Testis (tissue), 2 donors: ENCODE measurements around the gene PSMD8.

Experiments used
- CTCF ChIP-seq, 3 experiments: fragments of 450-650 bp in 2 of 3; fragments of 200-600 bp in 1 of 3; sonication (generic) in 1 of 3; IDR thresholded peaks; one replicate each; pipeline ENCODE4 v1.5.1; 2016 to 2019; ENCODE audit warnings: antibody characterized with exemption in 3 of 3, mild to moderate bottlenecking in 2 of 3, moderate library complexity in 1 of 3
- POLR2A ChIP-seq: fragments of 450-650 bp; IDR thresholded peaks from one replicate; pipeline ENCODE4 v1.6.1; 2017; ENCODE audit warnings: antibody characterized with exemption, mild to moderate bottlenecking, moderate library complexity

- TF ChIP-seq POLR2A: no peak
- TF ChIP-seq CTCF (IDR thresholded peaks at IDR 0.05): no peak
Measured at GRCh38 chr19:38371081-38371480, 3.3 kb upstream of the PSMD8 start.
